HG02588 (cell line): ENCODE results near the gene ARSB.
"Not testable (repeated sequence)": the region's sequence is repeated elsewhere in the genome, so short reads cannot be mapped to it uniquely, and the experiment has no call there.

Experiments
- ATAC-seq: cut with Tn5 transposase; IDR thresholded peaks from one replicate; pipeline ENCODE4 v1.9.1; 2021; ENCODE audit warnings: mild to moderate bottlenecking, moderate library complexity; ENCODE audit not compliant: unreplicated experiment

Gene ARSB

DNA sequence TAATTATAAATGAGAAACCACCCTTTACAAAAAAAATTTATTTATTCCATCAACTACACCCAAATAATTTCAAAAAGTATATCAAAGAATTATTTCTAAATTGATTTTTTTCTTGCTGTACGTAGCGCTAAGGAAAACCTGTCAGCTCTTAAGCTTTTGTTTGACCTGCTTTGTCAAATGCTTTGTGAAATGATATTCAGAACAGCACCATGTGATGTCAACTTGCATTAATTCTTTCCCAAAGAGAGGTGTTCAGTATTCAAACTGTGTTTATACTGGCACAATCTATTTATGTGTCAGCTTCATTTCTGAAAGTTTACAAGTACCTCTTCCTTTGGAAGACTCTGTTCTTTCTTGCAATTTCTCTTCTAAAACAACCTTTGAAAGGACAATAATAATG lies 12.0 kb upstream of the ARSB start:
- no peak for ATAC-seq

DNA sequence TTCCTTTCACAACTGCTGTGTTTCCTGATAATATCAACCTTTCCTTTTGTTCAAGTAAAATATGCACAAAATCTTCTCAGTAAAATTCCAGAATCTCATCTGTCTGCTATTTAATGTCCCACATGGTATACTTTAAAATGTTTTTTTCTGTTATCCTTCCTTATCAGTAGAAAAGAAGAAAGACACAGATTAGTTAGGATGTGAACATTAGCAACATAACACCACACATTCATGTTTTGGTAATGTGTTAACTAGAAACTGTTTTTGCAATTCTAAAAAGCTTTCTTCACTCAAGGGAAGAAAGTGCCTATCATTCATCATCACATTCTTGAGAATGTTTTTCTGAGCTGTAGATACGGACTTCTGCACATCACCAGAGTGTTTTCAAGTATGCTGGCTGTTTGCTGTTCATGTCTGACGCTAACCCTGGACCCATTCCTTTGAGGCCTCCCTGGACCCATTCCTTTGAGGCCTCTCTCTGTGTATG lies 10.5 kb upstream of the ARSB start:
- ATAC-seq = no peak

DNA sequence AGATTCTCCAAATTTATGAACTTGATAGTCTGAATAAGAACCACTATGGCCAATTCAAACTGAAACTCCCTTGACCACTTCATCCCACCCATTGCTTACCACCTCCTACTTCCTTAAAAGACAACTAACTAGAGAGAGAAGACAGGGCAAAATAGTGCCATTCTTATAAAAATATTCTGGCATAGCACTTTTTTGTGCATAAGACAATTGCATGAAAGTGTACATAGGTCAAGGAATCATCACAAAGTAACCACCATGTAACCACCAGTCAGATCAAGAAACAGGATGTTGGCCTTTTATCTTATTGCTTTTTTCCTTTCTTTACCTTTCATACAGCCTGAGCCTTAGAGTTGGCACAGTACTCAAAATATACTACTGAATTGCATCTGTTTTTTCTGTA lies 8.1 kb upstream of the ARSB start:
- no peak for ATAC-seq

DNA sequence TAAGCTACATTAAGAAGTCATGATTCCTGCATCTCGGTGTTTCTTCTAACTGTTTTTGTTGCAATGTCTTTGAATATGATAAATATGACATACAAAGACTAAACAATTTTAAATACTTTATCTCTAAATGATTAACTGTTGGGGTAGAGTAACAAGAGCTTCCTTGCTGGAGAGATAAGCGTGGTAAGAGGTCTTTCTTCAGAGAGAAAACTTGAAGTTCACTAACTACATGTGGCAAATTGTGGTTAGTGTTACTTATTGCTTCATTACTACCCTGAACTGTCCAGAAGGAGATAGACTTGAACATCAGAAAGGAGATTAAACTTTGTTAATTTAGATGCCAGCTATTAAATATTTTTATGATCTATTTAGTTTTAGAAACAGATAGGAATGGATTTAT lies 7.0 kb upstream of the ARSB start:
- ATAC-seq = no peak

DNA sequence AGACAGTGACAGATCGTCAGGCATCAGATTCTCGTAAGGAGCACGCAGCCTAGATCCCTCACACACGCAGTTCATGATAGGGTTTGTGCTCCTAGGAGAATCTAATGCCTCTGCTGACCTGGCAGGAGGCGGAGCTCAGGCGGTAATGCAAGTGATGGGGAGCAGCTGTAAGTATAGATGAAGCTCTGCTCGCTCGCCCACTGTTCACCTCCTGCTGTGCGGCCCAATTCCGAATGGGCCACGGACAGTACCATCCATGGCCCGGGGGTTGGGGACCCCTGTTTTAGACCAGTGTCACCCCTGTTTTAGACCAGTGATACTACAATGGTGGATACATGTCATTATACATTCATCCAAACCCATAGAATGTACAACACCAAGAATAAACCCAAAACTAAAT lies 4.0 kb upstream of the ARSB start:
- no peak for ATAC-seq

DNA sequence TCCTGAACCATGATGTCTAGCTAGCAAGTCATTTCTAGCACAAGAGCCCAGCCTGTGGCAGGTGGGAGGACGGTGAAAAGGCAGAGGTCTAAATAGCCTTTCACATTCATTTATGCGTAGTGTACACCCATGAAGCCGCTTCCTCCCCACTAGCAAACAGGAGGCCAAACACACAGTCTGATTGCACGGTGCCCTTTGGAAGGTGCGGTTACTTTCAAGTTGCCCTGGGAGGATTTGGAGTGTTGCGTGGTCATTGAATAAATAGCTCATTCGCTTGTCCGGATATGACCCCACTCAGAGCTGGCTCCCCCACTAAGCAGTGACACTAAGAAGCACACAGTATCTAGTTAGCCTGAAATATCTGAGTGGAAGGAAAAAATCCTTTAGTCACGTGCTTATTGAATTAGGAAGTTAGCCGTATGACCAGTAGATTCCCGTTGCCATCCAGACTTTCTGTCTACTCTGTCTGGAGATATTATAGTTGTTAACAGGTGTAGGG lies 664 bp upstream of the ARSB start:
- peak; percentile 39 for ATAC-seq

DNA sequence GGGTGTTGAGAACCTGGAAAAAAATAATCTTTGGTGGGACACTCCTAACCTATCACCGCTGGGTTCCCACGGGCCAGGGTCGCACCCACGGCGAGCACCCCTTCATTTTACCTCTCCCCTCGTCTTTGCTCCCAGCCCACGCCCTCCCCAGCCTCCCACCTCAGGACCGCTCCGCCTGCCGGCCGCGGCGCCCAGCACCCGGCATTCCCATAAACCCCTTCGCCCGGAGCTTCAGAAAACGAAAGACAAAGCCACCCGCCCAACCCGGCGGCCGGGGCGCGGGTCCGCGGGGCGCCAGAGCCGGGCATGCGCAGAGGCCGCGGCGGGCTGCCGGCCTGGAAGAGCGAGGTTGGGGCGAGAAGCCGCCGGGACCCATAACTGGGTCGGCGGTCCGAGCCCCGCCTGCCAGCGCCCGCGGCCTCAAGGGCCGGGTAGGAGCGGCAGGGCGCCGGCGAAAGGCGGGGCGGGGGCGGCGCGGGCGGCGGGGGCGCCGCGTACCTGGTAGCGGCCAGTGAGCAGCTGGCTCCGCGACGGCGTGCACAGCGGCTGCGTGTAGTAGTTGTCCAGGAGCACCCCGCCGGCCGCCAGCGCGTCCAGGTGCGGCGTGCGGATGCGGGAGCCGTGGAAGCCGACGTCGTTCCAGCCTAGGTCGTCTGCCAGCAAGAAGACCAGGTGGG lies 533 bp downstream of the ARSB start:
- ATAC-seq = peak; percentile 60

DNA sequence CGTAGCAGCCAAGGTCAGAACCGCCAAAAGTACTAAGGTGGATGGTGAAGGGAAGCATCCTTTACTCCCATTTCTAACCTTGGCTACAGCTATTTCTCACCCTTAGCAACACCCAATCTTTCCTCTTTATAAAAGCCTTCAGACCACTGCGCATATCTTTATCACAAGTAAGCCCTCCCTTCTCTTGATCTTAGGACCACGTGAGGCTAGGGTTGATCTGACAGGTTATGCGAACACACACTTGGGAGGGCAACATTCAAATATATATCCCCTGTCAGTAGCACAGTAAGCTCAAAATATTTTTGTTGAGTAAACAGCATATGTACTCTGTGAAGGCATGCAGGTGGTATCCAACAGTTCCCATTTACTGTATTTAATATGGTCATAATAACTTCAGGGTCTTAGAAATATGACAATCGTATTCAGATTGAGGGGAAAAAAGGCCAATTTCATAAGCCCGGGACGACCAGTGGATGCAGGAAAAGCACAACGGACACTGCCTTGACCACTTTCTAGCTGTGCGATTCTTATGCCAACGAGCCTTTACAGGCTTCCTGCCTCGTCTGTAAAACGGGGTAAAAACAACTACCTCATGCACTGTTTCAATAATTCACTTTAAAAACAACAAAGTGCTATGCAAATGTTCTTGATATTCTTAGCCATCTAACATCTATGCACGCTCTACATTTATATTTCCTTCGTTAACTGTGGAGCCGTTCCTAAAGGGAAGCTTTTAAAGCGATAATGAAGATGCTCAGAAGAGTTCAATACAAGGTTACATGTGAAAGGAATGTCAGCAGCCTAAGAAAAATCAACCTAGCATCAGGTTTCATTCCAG lies 1.3 kb downstream of the ARSB start:
- no peak for ATAC-seq

DNA sequence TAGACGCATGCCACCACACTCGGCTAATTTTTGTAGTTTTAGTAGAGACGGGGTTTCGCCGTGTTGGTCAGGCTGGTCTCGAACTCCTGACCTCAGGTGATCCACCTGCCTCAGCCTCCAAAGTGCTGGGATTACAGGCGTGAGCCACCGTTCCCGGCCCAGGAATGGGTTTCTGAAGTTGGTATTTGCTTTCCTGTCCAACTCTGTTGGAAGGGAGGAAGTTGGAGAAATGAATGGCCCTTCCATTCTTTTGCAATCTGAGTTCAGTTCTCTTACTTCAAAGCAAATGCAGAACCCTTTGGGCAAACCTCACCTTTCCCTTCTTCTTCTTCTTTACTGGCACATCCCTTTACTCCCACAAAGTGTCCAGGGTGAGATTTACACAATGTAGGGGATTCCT lies 1.9 kb downstream of the ARSB start:
- not testable (repeated sequence) for ATAC-seq

DNA sequence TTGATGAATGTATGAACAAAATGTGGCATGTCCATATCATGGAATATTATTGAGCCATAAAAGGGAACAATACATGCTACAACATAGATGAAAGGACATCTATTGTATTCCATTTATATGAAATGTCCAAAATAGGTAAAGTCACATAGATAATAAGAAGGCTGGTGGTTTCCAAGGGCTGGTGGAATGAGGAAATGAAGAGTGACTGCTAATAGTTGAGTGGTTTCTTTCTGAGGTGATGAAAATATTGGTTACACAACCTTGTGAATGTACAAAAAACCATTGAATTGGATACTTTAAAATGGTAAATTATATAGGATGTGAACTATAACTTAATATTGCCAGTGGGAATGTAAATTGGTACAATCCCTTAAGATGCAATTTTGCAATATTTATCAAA lies 5.2 kb downstream of the ARSB start:
- ATAC-seq = no peak

DNA sequence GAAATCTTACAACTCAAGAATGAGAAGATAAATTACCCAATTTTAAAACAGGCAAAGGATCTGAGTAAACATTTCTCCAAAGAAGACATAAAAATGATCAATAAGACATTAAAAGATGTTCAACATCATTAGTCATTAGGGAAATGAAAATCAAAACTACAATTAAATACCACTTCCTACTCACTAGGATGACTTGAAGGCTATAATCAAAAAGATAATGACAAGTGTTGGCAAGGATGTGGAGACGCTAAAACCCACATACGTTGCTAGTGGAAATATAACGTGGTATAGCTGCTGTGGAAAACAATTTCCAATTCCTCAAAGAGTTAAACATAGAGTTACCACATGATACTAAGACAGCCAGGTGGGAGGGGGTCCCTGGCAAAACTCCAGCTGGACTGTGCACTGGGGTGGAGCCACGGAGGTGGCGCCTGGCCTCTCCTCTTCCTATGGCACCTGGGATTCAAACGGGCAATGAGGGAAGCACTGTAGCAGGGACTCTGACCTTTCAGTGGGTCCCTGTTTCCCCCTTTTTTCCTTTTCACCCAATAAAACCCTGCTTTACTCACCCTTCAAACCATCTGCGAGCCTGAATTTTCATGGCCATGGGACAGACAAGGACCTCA lies 5.9 kb downstream of the ARSB start:
- no peak for ATAC-seq

DNA sequence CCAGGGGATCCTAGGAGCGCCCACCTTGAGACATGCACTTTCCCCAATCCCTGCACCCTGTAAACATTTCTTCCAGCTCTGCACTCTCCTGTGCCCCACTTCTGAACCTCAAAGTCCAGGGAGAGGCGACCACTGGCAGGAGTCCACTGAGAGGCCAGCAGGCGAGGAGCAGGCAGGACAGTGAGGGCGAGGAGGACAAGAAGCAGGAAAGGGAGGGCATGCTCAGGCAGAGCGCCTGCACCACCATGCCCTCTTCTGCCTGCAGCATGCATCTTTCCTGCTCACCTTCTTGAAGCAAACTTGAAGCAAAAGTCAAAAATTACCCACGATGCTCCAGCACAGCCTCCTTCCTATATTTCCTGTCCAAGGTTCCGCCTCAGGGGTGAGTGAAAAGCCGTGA lies 10.1 kb downstream of the ARSB start:
- ATAC-seq = no peak

DNA sequence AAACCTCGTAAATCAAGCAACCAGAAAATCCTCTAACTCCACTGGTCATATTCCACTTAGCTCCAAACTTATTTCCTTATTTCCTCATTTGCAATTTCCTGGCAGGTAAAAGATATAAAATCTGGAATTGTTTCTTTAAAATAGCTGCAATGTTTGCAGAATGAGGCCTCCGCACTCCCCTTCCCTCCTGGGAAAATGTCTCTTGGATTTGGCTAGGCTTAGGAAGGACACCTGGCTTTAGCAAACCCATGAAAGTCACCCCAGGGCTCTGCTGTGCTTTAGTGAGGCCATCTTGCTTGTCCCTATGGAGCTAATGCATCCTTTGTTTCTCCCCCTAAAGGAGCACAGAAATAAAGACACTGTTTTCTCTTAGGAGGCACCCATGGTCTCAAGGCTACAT lies 10.5 kb downstream of the ARSB start:
- ATAC-seq = no peak

DNA sequence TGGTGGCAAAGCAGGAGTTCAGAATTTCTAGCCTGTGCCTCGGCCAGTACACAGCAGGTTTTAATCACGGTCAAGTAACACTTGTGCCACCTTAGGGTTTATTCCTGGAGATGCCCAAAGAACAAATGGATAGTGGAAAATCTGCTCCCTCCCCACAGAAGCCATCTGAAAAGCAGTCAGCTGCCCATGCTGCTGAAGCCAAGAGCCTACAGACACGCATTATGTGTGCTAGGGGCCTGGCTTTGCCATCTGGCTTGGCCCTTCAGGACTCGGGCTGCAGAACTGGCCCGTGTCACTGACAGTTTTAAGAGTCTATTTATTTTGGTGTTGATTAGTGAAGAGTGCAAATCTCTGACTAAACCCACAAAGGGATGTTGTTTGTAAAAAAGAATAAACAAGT lies 11.1 kb downstream of the ARSB start:
- ATAC-seq = no peak

DNA sequence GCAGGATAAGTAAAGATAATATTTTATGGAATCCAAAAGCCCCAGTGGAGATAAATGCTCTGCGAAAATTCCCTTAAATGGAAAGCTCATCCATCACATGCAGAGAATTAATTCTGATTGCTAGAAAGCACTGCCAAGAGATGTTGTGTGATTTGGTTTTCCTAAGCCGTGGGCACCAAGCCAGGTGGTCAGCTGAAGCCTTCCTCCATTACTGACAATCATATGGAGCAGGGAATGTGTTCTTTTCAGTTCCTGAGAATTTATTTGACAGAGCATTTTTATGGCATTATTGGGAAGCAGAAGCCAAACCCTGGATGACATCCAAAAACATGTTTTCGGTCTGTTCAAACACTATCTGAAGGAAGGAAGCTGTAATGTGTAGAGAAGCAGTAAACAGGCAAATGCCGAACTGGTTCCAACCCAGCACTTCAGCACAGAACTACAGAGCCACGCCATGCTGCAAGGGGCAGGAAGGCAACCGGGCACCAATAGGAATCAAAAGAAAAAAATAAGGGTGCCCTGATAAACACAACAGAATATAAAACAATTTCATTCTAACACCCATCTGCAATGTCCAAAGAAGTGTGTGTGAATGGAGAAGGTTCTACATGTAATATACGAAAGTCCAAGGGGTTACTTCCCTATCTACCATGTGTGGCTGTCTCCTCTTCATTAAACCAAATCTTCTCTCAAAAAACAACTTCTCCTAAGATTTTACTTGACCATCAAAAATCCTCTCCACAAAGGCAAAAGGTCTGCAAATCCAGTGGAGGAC lies 12.3 kb downstream of the ARSB start:
- ATAC-seq = no peak

DNA sequence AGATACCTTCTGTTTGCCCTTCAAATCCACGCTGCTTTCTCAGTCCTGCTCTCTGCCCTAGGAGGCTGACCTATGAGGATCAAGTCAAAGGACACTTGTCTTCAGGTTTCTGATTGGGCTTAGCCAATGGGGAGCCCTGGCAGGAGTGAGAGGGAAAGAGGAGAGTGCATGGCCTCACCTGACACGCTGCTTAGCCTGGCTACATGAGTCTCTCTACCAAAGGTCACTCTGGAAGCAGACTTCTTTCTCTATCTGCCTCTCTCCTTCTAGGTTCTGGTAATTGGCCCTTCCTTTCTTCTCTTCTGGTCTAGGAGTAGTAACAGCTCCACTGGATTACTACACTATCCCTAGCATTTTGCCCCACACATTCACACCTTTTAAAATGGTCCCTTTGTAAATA lies 13.1 kb downstream of the ARSB start:
- ATAC-seq = no peak

DNA sequence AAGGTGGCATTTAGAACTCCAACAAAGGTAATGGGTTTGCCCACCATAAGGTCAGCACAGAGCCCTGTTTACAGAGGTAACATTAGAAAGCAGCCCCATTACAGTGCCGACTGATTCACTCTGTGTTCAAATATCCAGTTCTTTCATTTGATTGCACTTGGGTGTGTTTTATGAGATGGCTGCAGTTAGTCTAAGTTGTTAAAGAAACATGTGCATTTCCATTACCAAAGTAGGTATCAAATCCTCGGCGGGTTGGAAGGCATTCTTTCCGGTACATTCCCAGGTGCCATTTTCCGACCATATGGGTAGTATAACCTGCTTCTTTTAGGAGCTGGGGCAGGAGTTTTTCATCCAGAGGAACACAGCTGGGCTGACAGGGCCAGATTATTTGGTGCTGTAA lies 16.3 kb downstream of the ARSB start:
- no peak for ATAC-seq

DNA sequence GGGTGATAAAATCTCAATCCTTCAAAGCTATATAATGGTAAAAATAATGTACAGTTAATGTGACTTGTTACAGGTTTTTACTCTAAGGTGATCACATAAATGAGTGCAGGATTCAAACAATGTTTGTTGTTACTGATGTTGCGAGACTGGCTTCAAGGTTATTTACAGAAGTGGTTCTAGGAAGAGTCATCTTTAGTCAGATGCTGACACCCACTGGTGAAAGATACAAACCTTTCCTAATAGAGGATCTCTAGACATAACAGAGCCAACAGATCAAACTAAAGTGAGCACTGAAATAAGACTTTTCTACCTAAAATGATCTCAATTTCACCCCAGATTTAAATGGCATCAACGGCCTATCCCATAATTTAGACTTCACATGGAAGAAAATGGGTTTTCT lies 20.2 kb downstream of the ARSB start:
- ATAC-seq = no peak

DNA sequence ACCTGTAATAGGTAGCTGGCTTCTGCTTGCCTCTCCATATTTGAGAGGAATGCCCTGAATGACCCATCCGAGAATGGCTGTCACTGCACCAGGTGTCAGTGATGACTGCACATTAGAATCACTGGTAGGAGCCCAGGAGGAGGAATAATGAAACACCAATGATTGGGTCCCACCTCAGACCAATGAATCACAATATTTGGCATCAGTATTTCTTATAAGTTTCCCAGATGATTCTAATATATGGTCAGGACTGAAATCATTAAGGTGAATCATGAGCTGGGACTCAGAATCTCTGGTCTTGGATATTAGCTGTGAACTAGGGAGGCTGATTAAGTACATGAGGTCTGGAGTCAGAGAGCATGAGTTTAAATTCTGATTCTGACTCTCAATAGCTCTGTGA lies 23.4 kb downstream of the ARSB start:
- no peak for ATAC-seq

DNA sequence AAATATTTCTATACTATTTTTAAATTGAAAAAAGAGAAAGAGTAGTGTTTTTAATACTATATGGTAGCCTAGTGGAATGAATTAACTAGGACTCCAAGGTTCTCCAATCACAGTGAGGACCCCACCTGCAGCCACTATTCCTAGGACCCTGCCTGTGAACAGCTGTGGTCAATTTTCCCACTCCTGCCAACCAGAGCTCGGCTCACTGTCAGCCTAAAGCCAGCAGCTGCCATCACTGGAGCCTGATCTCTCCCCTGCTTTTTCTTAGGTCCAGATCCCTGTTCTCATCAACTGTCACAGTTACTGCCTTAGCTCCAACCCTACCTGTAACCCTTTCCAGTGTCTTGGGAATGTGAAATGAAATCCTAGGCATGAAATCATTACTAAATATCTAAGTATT lies 25.3 kb downstream of the ARSB start:
- ATAC-seq = no peak
